Erythroblast (primary cell): ENCODE data around the gene CNGA3.
"Not testable (repeated sequence)": the region's sequence is repeated elsewhere in the genome, so short reads cannot be mapped to it uniquely, and the experiment has no call there.

ENCODE experiments used
- GATA1 ChIP-seq: IDR thresholded peaks from 2 replicates; pipeline ENCODE4 v1.6.1; 2011; ENCODE audit warnings: low read depth, mild to moderate bottlenecking, control low read depth, low read length, moderate library complexity
- POLR2A ChIP-seq: IDR thresholded peaks from 2 replicates; pipeline ENCODE4 v1.6.1; 2011; ENCODE audit warnings: mild to moderate bottlenecking, low read length

GRCh38 chr2:98435670-98436069 is 89.4 kb downstream of the CNGA3 start:
- TF ChIP-seq POLR2A, GATA1: not testable (repeated sequence)
